ENCODE measurements around the gene USP6NL.
"Not testable (repeated sequence)": the region's sequence is repeated elsewhere in the genome, so short reads cannot be mapped to it uniquely, and the experiment has no call there.

Gene USP6NL

DNA sequence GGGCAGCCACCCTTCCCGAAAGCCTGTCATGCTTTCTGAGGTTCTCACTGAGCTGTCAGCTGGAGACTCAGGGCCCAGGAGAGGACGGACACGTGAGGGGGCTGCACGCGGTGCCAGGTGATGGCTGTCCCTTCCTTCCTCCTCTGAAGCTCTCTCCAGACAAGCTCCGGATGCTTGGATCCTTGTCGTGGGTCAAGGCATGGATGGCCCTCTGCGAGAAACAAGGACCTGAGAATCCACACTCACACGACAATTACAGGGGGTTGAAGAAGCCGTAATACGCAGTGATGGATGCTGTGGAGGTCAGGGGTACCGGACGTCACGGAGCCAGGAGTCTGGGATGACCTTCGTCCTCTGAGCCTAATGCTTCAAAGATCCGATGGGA is 170.3 kb downstream of the USP6NL start:
- no peak for DNase-seq

DNA sequence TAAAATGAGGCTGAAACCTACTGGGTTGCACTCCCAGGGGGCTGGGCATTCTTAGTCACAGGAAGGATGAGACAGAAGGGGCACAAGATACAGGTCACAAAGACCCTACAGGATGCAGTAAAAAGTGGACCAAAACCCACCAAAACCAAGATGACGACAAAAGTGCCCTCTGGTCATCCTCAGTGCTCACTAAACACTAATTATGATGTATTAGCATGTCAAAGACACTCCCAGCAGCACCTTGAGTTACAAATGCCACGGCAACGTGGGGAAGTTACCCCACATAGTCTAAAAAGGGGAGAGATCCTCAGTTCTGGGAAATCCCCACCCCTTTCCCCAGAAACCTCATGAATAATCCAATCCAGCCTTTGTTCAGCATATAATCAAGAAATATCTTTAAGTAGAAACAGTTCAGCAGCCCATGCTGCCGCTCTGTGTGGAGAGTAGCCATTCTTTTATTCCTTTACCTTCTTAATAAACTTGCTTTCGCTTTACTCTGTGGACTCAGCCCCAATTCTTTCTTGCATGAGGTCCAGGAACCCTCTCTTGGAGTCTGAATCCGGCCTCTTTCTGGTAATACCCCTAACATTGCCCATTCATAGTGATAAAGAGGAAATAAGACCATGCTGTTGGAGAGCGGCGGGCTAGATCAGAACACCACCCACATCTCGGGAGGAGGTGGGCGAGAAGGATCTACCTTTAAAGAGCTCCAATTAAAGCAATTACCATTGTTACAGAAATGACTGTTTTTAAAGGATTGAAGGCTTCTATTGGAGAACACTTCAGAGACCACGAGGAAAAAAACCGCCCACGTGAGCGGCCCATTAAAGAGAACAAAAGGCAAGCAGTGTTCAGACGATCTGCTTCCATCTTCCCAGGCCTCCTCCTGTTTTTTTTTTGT is 170.9 kb downstream of the USP6NL start:
- DNase-seq = no peak

DNA sequence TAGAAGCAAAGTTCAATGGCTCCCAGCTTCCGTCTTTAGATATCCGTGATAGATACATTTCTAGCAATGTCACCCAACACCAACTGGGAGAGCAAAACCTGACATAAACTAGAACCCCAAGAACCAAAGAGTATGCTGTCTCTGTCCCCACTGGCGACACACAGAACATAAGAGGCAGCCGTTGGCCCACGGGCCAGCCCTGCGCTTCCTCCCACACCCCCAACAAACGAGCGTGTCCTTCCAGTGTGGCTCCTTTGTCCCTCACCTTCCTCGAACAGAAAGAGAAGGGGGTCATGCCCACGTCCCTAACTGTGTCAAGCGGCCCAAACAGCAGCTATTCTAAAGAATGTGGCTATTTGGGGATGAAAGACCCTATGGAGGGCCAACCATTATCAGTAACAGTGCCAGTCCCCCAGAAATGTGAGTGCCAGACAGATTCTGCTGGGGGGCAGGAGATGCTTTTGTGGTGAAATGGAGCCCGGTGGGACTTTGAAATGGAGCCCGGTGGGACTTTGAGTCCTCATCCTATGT is 171.9 kb downstream of the USP6NL start:
- no peak for DNase-seq

DNA sequence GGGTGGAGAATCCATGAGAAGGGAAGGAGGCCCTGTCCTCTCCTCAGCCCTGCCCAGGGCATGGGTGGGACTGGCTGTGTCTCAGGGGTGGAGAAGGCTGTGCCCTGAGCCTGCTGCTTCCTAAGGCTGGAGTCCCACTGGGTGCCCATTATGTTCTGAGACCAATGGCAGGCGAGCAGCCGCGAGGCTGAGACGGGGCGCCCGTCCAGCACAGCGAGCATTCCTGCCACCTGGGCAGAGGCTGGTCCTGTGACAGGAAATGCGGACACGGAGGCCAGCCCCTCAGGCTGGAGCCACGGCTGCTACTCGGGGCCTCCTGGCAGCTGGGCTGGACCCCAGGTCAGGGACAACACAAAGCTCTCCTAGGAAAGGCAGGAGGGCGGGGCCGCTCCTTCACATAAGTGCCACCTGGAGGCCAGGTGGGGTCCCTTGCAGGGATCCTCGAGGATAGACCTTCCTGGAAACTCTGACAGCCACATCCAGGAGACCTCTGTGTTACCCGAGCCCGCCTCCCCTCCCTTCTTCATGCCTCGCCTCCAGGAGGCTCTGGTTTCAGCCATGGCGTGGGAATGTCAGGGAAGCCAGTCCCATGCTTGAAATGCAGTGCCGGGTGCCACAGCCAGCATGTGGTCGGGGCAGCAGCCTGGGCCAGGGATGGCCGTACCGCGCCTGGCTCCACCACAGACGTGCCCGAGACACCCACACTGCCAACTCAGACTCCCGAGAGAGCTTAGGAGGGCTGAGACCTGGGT is 173.9 kb downstream of the USP6NL start:
- DNase-seq = no peak

- not testable (repeated sequence) for DNase-seq
These were observed 175.0 kb downstream of the USP6NL start for GRCh38 chr10:11436445-11436844.

DNA sequence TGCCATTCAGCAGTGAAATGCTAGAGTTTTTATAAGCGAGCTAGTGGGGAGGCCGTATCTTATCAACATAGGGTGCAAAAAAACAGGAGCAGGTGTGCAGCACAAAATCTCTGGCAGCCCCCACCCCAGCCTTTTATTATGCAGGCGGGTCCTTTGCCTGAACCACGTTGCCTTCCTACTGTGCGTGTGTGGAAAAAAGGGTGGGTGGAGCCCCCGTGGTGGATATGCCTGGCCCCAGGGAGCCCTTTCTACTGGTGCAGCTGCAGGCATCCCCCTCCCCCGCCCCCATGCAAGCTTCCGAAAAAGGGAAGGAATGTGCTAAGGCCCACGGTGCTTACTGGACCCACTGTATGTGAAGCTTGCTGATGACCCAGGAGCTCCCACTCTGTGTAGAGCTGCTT is 175.9 kb downstream of the USP6NL start:
- no peak for DNase-seq

DNA sequence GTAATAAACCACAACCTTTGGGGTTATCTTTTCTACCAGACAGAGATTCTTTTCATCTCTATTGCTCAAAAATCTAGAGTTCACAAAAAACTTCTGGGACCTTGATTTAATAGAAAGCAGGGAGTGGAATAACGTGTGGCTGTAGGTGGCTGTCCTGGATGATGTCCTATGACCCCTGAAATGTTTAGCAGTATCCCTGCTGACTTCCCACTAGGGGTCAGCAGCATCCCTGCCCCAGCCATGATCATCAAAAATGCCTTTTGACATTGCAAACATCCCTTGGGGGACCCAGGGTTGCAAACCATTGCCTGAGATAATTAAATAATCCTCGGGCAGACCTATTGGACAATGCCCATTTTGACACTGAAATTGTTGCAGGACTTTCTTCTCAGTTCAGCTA is 177.1 kb downstream of the USP6NL start:
- no peak for DNase-seq

DNA sequence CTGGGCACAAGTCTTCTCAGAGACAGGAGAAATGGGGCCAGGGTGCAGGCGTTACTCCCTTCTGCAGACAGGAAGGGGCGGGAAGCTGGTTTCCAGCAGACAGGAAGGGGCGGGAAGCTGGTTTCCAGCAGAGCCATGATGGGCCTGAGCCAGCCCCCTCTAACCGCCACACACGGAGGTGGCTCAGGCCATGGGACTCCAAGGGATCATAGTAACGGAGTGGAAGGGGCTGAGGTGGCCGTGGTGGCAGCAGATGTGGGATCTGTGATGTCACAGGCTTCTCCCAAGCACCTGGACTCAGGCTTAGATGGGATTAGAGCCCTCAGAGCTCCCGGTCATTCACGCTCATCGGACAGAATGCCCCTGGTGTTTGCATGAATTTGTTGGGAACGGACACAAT is 177.8 kb downstream of the USP6NL start:
- no peak for DNase-seq

GRCh38 chr10:11431216-11431555 is 180.3 kb downstream of the USP6NL start:
- no peak for DNase-seq

DNA sequence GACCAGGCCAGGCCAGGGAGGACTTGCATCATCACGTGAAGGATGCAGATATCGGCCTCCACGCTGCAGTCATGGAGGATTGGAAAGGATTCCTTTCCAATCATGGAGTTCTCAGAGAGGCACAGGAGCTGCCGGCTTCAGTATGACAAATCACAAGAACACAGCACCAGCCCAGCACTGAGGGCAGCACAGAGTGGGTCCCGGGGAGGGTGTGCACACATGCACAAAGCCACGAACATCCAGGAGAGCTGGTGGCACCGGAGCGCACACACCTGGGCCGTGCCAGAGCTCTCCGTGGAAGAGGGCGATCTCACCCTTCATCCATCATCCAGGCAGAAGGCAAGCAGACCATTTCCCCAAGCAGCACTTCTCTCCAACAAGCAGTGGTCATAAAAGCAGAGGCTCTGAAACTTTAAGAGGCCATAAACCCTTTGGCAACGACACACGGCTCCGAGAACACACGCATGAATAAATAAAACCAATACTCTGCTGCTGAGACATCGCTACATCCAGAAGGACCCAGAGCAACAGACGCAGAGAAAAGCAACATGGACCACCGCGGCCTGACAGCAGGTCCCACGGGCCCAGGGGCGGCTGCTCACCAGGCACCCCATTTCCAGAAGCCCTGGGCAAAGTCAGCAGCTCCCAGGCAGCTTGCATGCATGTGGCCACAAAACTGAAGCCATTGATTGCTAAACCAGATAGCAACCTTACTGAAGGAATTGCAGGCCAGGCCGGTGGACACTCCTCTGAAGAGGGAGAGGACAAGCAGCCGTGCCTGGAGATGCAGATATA is 180.8 kb downstream of the USP6NL start:
- no peak for DNase-seq

GRCh38 chr10:11429439-11430052 is 181.9 kb downstream of the USP6NL start:
- no peak for DNase-seq

DNA sequence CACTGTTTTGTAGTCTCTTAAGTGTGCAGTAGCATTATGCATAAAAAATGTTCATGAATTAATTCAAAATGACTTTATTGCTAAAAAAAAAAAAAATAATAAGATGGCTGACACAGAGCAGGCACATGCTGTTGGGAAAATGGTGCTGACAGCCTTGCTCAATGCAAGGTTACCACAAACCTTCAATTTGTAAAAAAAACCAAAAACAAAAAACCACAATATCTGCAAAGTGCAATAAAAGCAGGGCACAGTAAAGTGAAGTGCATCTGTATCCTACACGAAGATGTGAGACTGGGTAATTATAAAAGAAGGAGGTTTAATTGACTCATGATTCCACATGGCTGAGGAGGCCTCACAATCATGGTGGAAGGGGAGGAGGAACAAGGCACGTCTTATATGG is 185.8 kb downstream of the USP6NL start:
- no peak for DNase-seq

- no peak for DNase-seq
These were observed 186.2 kb downstream of the USP6NL start for GRCh38 chr10:11425296-11425610.

DNA sequence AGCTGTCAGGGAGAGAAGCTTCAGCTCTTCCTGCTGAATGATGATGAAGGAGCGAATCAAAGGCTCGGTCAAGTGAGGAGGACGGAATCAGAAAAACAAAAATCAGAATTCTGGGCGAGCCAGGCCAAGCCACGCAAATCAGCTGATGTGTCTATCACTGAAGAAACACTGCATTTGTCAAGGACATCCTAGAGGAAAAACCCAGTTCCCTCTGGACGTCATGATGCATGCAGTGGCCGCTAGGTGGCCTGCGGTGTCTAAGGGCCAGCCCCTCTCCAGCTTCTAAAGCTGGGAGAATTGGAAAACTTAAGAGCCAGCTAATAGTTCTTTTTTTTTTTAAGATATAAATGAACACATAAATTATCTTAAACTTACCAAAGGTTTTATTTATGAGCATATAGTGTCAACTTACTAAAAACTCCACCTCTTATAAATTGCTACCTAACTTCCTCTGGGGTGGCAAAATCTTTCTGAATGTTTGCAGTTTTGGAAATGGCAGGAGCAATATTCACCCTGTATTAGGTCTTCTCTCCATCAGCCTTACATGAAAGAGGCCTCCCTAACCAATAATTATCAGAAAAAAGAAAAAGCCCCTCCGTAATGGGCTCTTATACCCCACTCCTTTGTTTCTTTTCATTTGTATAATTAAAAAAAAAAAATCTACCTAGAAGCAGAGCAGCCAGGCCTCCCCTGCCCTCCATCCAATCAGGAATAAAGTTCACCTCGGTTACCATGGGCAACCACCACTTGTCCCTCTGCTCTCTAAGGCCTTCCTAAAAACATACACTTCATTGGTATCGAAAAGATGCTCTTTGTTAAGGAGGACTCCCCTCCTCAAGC is 186.8 kb downstream of the USP6NL start:
- DNase-seq = peak; percentile 1

DNA sequence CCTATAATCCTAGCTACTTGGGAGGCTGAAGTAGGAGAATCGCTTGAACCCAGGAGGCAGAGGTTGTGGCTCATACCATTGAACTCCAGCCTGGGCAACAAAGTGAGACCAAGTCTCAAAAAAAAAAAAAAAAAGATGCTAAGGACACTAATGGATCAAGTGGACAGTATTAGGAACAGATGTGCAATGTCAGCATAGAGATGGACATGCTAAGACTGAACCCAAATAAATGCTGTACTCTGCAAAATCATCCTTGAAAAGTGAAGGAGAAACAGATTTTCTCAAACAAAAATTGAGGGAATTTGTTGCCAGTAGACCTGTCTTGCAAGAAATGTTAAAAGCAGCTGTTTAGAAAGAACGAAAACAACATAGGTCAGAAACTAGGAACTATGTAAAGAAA is 194.5 kb downstream of the USP6NL start:
- no peak for DNase-seq

DNA sequence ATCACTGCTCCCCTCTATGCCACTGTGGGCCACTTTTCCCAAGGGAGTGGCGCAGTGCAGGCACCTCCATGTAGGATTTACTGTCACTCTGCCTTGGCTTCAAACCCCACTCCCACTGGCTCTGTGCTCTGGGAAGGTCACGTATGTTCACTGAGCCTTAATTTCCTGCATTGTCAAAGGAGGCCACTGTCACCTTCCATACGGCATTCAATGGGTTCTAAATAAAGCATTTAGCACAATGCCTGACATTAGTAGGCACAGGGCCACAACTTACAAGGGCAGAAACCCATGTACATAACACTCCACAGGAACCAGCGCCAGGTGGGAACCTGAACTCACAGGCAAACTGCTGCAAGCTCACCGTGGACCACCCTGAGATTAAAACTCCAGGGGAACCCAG is 196.4 kb downstream of the USP6NL start:
- no peak for DNase-seq

GRCh38 chr10:11414314-11415038 is 197.0 kb downstream of the USP6NL start:
- no peak for DNase-seq

DNA sequence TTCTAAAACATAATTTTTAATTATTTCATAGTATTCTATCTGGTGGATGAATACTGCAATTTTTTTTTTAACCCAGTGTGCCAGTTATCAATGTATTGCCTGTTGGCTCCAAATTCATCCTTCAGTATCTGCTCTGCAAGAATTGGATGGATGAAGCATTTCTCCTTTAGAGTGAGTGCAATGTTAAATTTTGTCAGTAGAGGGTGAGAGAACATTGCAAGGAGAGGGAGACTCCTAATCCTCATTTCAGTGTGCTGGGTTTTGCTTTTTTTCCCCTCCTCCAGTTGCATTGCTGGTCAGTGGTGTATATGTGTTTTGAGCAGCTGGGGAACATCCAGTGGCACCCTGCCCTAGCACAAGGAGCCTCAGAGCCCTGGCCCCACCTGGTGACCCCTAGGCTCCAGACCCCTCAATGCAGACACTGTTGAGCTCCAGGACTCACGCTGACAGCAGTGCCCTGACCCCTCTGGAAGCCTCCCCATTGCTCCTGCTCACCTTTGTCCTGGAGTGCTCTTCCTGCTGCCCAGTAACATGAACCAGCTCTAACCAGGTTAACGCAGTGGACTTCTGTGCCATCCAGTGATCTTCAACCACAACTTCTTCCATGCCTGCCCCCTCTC is 199.4 kb downstream of the USP6NL start:
- DNase-seq = no peak

DNA sequence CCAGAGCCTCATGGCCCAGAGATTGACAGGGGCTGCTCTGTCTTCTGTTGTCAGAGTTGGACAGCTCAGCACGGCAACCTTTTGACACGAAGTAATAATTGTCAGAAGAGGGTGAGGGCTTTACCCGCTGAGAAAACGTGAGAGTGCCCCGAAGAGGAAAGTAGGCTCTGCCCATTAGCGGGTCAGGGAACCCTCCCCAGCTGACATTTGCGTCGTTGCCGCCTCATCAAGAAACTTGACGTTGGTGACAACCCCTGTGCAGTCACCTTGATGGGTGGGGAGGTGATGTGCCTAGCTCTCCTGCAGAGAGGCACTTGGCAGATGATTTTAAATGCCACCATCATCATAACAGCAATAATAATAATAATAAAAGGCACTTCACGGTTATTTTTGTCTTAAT is 202.1 kb downstream of the USP6NL start:
- DNase-seq = no peak

DNA sequence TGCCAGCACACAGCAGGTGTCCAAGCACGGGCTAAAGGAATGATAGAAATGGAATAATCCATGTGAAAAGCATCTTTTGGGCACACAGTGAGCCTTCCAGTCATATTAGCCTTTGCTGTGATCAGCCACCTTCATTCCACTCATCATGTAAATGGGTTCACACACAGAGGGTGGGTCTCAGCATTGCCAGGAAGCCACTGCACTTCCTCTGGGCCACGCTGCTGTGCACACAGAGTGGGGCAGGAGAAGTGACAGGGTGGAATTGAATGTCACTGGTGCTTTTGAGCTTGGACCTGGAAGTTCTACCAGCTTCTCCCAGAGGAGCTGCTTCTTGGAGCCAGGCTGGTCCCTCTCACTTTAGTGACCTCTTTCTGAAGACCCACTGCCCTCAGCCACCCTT is 203.5 kb downstream of the USP6NL start:
- DNase-seq = no peak

DNA sequence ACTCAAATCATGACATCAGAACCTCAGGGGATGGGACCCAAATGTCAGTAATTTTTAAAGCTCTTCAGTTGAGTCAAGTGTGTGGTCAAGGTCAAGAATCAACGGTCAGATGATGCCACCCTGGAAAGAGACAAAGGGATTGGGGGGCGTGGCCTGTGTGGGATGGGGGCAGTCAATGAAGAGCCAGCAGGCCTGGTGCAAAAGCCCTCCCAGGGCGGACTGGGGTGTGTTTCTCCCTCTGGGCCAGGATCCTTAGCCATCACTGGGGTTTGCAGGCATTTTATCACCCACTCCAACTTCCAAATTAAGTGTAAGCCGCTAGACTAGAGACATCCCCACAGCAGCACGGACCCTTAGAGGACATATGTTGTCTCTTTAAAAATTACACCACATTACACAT is 204.7 kb downstream of the USP6NL start:
- no peak for DNase-seq

All from amniotic stem cell (primary cell).